K562 (cell line): Measurements from ENCODE around the gene MRPL33. TPM values are rescaled to one million over a fixed set of nuclear protein-coding genes. Genes with fewer than 3 reads are reported as not detected.

ENCODE experiments used
- ATAC-seq: fragments of 200-7000 bp; cut with Tn5 transposase; 3 replicates; pipeline ENCODE4 v1.9.1; 2020; ENCODE audit warnings: moderate library complexity
- BruUV-seq: library from RNA; stranded (reverse); fragments of 400-500 nt; replicated peaks from 2 replicates; lab custom pipeline; 2021; lab: Mats Ljungman, UMichigan
- CTCF ChIA-PET: fragments of 300-600 bp; formaldehyde crosslinking; extraction: SDS; loops from one replicate; lab custom pipeline; 2021; ENCODE audit warnings: low intra/inter-chr PET ratio; lab: Yijun Ruan, JAX
- POLR2A ChIA-PET: fragments of 300-600, 350-650 bp; sonication (Branson Sonifier 250); formaldehyde crosslinking; extraction: SDS; loops from one replicate; lab custom pipeline; 2021; ENCODE audit warnings: antibody characterized with exemption, inconsistent platforms; lab: Yijun Ruan, JAX
- DNase-seq, 4 experiments: peaks; one replicate each; pipeline versions ENCODE4 v3.0.0 to v3.0.0-alpha.2; 2011 to 2018; ENCODE audit warnings: low spot score in 3 of 4, mixed read lengths in 3 of 4; ENCODE audit errors: extremely low read depth in 1 of 4
- FAIRE-seq: peaks from 2 replicates; lab custom pipeline; 2011; peaks lifted over from hg19 to GRCh38; lab: Jason Lieb, UNC
- H2AFZ ChIP-seq: 2 replicates; pipeline ENCODE4 v1.6.0; 2011; ENCODE audit warnings: low read depth, low read length, control low read depth, inconsistent platforms
- H3K27ac ChIP-seq: fragments of 200-600 bp; 3 replicates; pipeline ENCODE4 v1.8.0; 2011; ENCODE audit warnings: low read depth, mild to moderate bottlenecking, control low read depth, inconsistent platforms, low read length, moderate library complexity, mixed read lengths; ENCODE audit errors: extremely low read depth
- H3K27me3 ChIP-seq, 2 experiments: fragments of 300-600 bp in 1 of 2; 2 replicates in 1 of 2; 3 replicates in 1 of 2; pipeline versions ENCODE4 v1.6.0 to v1.8.0; 2011; ENCODE audit warnings: inconsistent platforms in 2 of 2, low read length in 2 of 2, mild to moderate bottlenecking in 1 of 2, mixed read lengths in 1 of 2, moderate library complexity in 1 of 2; ENCODE audit not compliant: control insufficient read depth in 2 of 2, insufficient read depth in 2 of 2
- H3K36me3 ChIP-seq: fragments of 300-600 bp; 3 replicates; pipeline ENCODE4 v1.8.0; 2011; ENCODE audit warnings: mild to moderate bottlenecking, low read length, inconsistent platforms; ENCODE audit not compliant: control insufficient read depth, insufficient read depth
- H3K4me1 ChIP-seq, 2 experiments: fragments of 200-600 bp in 1 of 2; replicated peaks in 1 of 2; 2 replicates in 1 of 2; 3 replicates in 1 of 2; pipeline versions ENCODE4 v1.5.1 to v1.8.0; 2011; ENCODE audit warnings: inconsistent platforms in 2 of 2, low read length in 2 of 2, mild to moderate bottlenecking in 1 of 2, mixed read lengths in 1 of 2, moderate library complexity in 1 of 2; ENCODE audit not compliant: control insufficient read depth in 2 of 2, insufficient read depth in 2 of 2
- H3K4me2 ChIP-seq: 2 replicates; pipeline ENCODE4 v1.6.1; 2011; ENCODE audit warnings: low read length, control low read depth, inconsistent platforms, mixed read lengths; ENCODE audit not compliant: insufficient read depth
- H3K4me3 ChIP-seq: fragments of 200-600 bp; sonication (generic), shearing (Covaris generic); 2 replicates; pipeline ENCODE4 v1.5.1; 2016; ENCODE audit warnings: control low read depth, inconsistent platforms
- H3K79me2 ChIP-seq: fragments of 200-600 bp; 3 replicates; pipeline ENCODE4 v1.8.0; 2011; ENCODE audit warnings: low read length, inconsistent platforms; ENCODE audit not compliant: control insufficient read depth, insufficient read depth
- H3K9ac ChIP-seq, 2 experiments: 2 replicates each; pipeline versions ENCODE4 v1.6.0 to v1.6.1; 2011; ENCODE audit warnings: low read depth in 2 of 2, low read length in 2 of 2, control low read depth in 1 of 2, inconsistent platforms in 1 of 2, mild to moderate bottlenecking in 1 of 2, mixed read lengths in 1 of 2; ENCODE audit not compliant: insufficient read depth in 1 of 2
- H3K9me1 ChIP-seq: one replicate; pipeline ENCODE4 v1.6.0; 2011; ENCODE audit warnings: inconsistent platforms, mild to moderate bottlenecking, low read length, moderate library complexity; ENCODE audit not compliant: control insufficient read depth, insufficient read depth
- H3K9me3 ChIP-seq: replicated peaks from 2 replicates; pipeline ENCODE4 v1.5.1; 2011; ENCODE audit warnings: low read depth, low read length, inconsistent platforms; ENCODE audit not compliant: control insufficient read depth, insufficient read depth
- H4K20me1 ChIP-seq: replicated peaks from 2 replicates; pipeline ENCODE4 v1.6.1; 2011; ENCODE audit warnings: low read length, inconsistent platforms, mixed read lengths; ENCODE audit not compliant: control insufficient read depth, insufficient read depth
- ATF3 ChIP-seq, 2 experiments: fragments of 450-650 bp in 1 of 2; sonication (generic) in 1 of 2; formaldehyde crosslinking in 1 of 2; IDR thresholded peaks in 1 of 2; conservative IDR thresholded peaks in 1 of 2; 2 replicates each; pipeline versions ENCODE4 v1.6.1 to v1.8.1; 2016 to 2023; ENCODE audit warnings: mild to moderate bottlenecking in 2 of 2, moderate library complexity in 2 of 2, inconsistent platforms in 1 of 2, missing genetic modification reagents in 1 of 2
- ATF7 ChIP-seq: fragments of 450-650 bp; IDR thresholded peaks from 2 replicates; pipeline ENCODE4 v1.7.1; 2014; ENCODE audit warnings: mild to moderate bottlenecking, moderate library complexity
- ESRRB ChIP-seq: fragments of 250-450 bp; sonication (Bioruptor Pico); IDR thresholded peaks from 2 replicates; pipeline ENCODE4 v1.5.0; 2020; ENCODE audit warnings: mild to moderate bottlenecking, moderate library complexity, borderline replicate concordance
- EWSR1 ChIP-seq: fragments of 450-650 bp; IDR thresholded peaks from 2 replicates; pipeline ENCODE4 v1.6.1; 2018; ENCODE audit warnings: borderline replicate concordance, mild to moderate bottlenecking, low read depth, moderate library complexity; ENCODE audit not compliant: partially characterized antibody
- GTF2F1 ChIP-seq: IDR thresholded peaks from 2 replicates; pipeline ENCODE4 v1.6.1; 2011; ENCODE audit warnings: low read depth, low read length, improper control_type of control experiment
- HCFC1 ChIP-seq: IDR thresholded peaks from 2 replicates; pipeline ENCODE4 v1.6.1; 2012; ENCODE audit warnings: low read depth, low read length, improper control_type of control experiment
- HMG20B ChIP-seq: fragments of 250-450 bp; sonication (Bioruptor Pico); IDR thresholded peaks from 2 replicates; pipeline ENCODE4 v1.5.0; 2021; ENCODE audit warnings: mild to moderate bottlenecking
- IRF2 ChIP-seq: sonication (generic); formaldehyde crosslinking; IDR thresholded peaks from 2 replicates; pipeline ENCODE4 v1.8.1; 2022; ENCODE audit warnings: mild to moderate bottlenecking, missing genetic modification reagents
- JUND ChIP-seq, 2 experiments: IDR thresholded peaks; 2 replicates in 1 of 2; 3 replicates in 1 of 2; pipeline ENCODE4 v1.6.1; 2011; ENCODE audit warnings: borderline replicate concordance in 2 of 2, low read depth in 2 of 2, low read length in 2 of 2, improper control_type of control experiment in 1 of 2, missing biosample characterization in 1 of 2, missing genetic modification characterization in 1 of 2, missing genetic modification reagents in 1 of 2
- PBX2 ChIP-seq, 2 experiments: IDR thresholded peaks in 1 of 2; conservative IDR thresholded peaks in 1 of 2; 2 replicates each; pipeline ENCODE4 v1.6.1; 2016; ENCODE audit warnings: low read depth in 2 of 2, mild to moderate bottlenecking in 1 of 2, missing compliant biosample characterization in 1 of 2, missing genetic modification characterization in 1 of 2, moderate library complexity in 1 of 2
- PKNOX1 ChIP-seq: fragments of 450-650 bp; IDR thresholded peaks from 2 replicates; pipeline ENCODE4 v1.6.1; 2016
- SNIP1 ChIP-seq: fragments of 450-650 bp; IDR thresholded peaks from 2 replicates; pipeline ENCODE4 v1.7.1; 2017; ENCODE audit warnings: low read depth, mild to moderate bottlenecking
- SPI1 ChIP-seq: IDR thresholded peaks from 2 replicates; pipeline ENCODE4 v1.6.1; 2011; ENCODE audit warnings: low read depth, low read length, control low read depth, borderline replicate concordance
- ZNF77 ChIP-seq: fragments of 250-450 bp; sonication (Bioruptor Pico); IDR thresholded peaks from 2 replicates; pipeline ENCODE4 v1.5.0; 2020
- ZNF785 ChIP-seq: fragments of 250-450 bp; sonication (Bioruptor Pico); IDR thresholded peaks from 2 replicates; pipeline ENCODE4 v1.4.0; 2020; ENCODE audit warnings: mild to moderate bottlenecking
- WGBS: fragments of 100-300 bp; shearing (Covaris generic); methylation state at CpG from one replicate; pipeline ENCODE4 v1.1.6; 2016; ENCODE audit warnings: low coverage, mixed read lengths; ENCODE audit not compliant: insufficient coverage; ENCODE audit errors: missing lambda C conversion rate; 5-methylcytosine and 5-hydroxymethylcytosine counted together
- in situ Hi-C: fragments of 300-500 bp; cut with MboI; formaldehyde crosslinking; loops from 4 replicates; pipeline ENCODE4 v1.15.0; 2018; ENCODE audit warnings: inconsistent platforms, mixed read lengths
- intact Hi-C: fragments of 100-400 bp; cut with micrococcal nuclease; formaldehyde crosslinking; loops from 2 replicates; pipeline ENCODE4 v1.14.2; 2022
- polyA plus RNA-seq, 8 experiments: library from polyadenylated mRNA; depleted of rRNA in 4 of 8; stranded (reverse) in 5 of 8; unstranded in 3 of 8; fragments of >200 nt; fragmentation: Nextera tagmentation in 2 of 8; fragmentation: Illumina TruSeq in 1 of 8; extraction: Ambion mirVana in 2 of 8; extraction: Trizol in 1 of 8; gene quantifications; 2 replicates each; pipeline versions ENCODE4 v1.2.1 to v1.2.3, GENCODE V29; 2011 to 2014; ENCODE audit warnings: inconsistent platforms in 1 of 8, missing spikeins in 1 of 8
- total RNA-seq, 7 experiments: library from RNA; depleted of rRNA in 6 of 7; stranded (reverse); fragments of >200 nt in 6 of 7; fragmentation: Illumina TruSeq in 2 of 7; extraction: Trizol in 2 of 7; gene quantifications; 2 replicates each; pipeline versions ENCODE4 v1.2.1 to v1.2.3, GENCODE V29; 2011 to 2021; ENCODE audit warnings: low replicate concordance in 1 of 7

The MRPL33 gene
- total and polyA plus RNA-seq, 9 of the 15 experiments (the other 6 are each of a cell fraction or from before 2014, with no cell fraction given): 68.3 to 338 (median 226) TPM

GRCh38 chr2:27727257-27727656 is 44.3 kb upstream of the MRPL33 start:
- Histone ChIP-seq H4K20me1 (no peaks in the 10 kb centered on the region), H3K27ac (no peak overlapping the region), H3K9ac (no peak overlapping the region), H3K36me3 (no peaks in the 10 kb centered on the region), H3K4me3 (no peak overlapping the region), H3K4me2 (peak overlapping the region; percentile 25; the same call in 1 of the 2 replicates), H3K9me1 (no peaks in the 10 kb centered on the region), H3K9me3 (no peaks in the 10 kb centered on the region), H3K27me3 (no peaks in the 10 kb centered on the region), H2AFZ (peak overlapping the region; percentile 82), H3K79me2 (no peaks in the 10 kb centered on the region), H3K4me1 (peaks cover 0 to 8% of the 10 kb centered on the region in 2 experiments; a peak in 3 of 5 replicates)
- BruUV-seq: no TSS peak
- DNase-seq: peak in 1 of 4 experiments; percentile 28
- intact Hi-C loops: loop anchor here (10.0 kb wide), 1 partner anchor 668 kb away; the partner anchor contains the start of gene FOSL2
- FAIRE-seq: peak; percentile 78
- ATAC-seq: peak; percentile 36; the same call in 2 of the 3 replicates
- ChIA-PET POLR2A (interaction anchor here (0.6 to 1.2 kb wide), 3 partner anchors 27 to 669 kb away, joined by 3 to 4 read pairs (median 3); no protein-coding TSS in a partner anchor), CTCF (no interaction called here)
- 34% methylated on average over 9 of the region's 9 CpGs for WGBS
- in situ Hi-C loops: no loop called here
- no peak for TF ChIP-seq JUND (IDR thresholded peaks at IDR 0.05; ENCODE audit: borderline replicate concordance, low read depth, low read length)
- peak; percentile 56; the same call in 2 of the 3 replicates for TF ChIP-seq JUND (tag; IDR thresholded peaks at IDR 0.05; ENCODE audit: borderline replicate concordance, low read depth, low read length)
- no peak for TF ChIP-seq ESRRB (CRISPR knock-in tag)
- TF ChIP-seq PKNOX1: peak; percentile 85
- no peak for TF ChIP-seq HCFC1
- no peak for TF ChIP-seq HMG20B (CRISPR knock-in tag)
- TF ChIP-seq GTF2F1: no peak
- 0 out of 2 replicates have a peak, but pooled peaks have one; percentile 25 for TF ChIP-seq ATF7
- no peak for TF ChIP-seq EWSR1
- peak; percentile 19; the same call in 1 of the 2 replicates for TF ChIP-seq ATF3 (IDR thresholded peaks at IDR 0.05)
- no peak for TF ChIP-seq ATF3 (CRISPR knock-in tag; conservative IDR thresholded peaks at IDR 0.05)
- TF ChIP-seq SPI1: peak; percentile 82
- TF ChIP-seq IRF2 (CRISPR knock-in tag): no peak
- no peak for TF ChIP-seq ZNF785 (CRISPR knock-in tag)
- no peak for TF ChIP-seq PBX2 (CRISPR knock-in tag; IDR thresholded peaks at IDR 0.05; ENCODE audit: low read depth)
- TF ChIP-seq PBX2 (tag; conservative IDR thresholded peaks at IDR 0.05; ENCODE audit: low read depth): 0 out of 2 replicates have a peak, but pooled peaks have one; percentile 10
- TF ChIP-seq SNIP1: no peak
- TF ChIP-seq ZNF77 (CRISPR knock-in tag): no peak
